DND-41 (cell line): ENCODE data around the gene AFAP1L1.

Experiments used
- CTCF ChIP-seq: IDR thresholded peaks from 2 replicates; pipeline ENCODE4 v1.5.1; 2012; ENCODE audit warnings: borderline replicate concordance, low read length, moderate library complexity, mild to moderate bottlenecking; ENCODE audit not compliant: poor library complexity, severe bottlenecking; ENCODE audit errors: extremely low read depth
- EZH2 ChIP-seq: IDR thresholded peaks from 3 replicates; pipeline ENCODE4 v1.6.1; 2012; ENCODE audit warnings: borderline replicate concordance, low read depth, mild to moderate bottlenecking, moderate library complexity, low read length, inconsistent platforms; ENCODE audit not compliant: severe bottlenecking

- TF ChIP-seq EZH2, result no peak
- TF ChIP-seq CTCF, result no peak
These were observed 2.3 kb downstream of the AFAP1L1 start for GRCh38 chr5:149273950-149274349.
